ENCODE data around the gene THAP3.

THAP3 gene

GRCh38 chr1:6579374-6580118, 45.1 kb upstream of the THAP3 start, which contains the start of gene ZBTB48:
ZBTB48 (plus strand) TSS chr1:6579994; CDS start chr1:6580610, 616 bp downstream.
- Histone ChIP-seq H3K27me3 (ENCODE audit: insufficient read depth, low read length, poor library complexity) (no peaks in the 10 kb centered on the region), H3K4me1 (ENCODE audit: insufficient read depth, low read length) (peaks cover 31% of the 10 kb centered on the region), H3K9ac (ENCODE audit: low read depth, low read length) (peak within 1 kb of the TSS; percentile 75), H2AFZ (ENCODE audit: low read depth, low read length) (peak within 1 kb of the TSS; percentile 77), H3K4me2 (ENCODE audit: insufficient read depth, low read length) (peak within 1 kb of the TSS; percentile 100), H3K27ac (ENCODE audit: low read length) (peak within 1 kb of the TSS; percentile 68), H3K36me3 (ENCODE audit: insufficient read depth, low read length) (peaks cover 10% of the 10 kb centered on the region; the same call in 1 of the 2 replicates), H3K4me3 (ENCODE audit: low read depth in 1 of 2, low read length in 2 of 2) (peak within 1 kb of the TSS; percentile 75 to 96; a peak in 3 of 4 replicates), H3K79me2 (ENCODE audit: insufficient read depth, low read length) (peaks cover 26% of the 10 kb centered on the region), H3K9me3 (ENCODE audit: insufficient read depth, low read length, severe bottlenecking) (no peaks in the 10 kb centered on the region), H4K20me1 (ENCODE audit: insufficient read depth, low read length) (peaks cover 16% of the 10 kb centered on the region)
- peak; percentile 97 for DNase-seq
- TF ChIP-seq, protein P1, sequence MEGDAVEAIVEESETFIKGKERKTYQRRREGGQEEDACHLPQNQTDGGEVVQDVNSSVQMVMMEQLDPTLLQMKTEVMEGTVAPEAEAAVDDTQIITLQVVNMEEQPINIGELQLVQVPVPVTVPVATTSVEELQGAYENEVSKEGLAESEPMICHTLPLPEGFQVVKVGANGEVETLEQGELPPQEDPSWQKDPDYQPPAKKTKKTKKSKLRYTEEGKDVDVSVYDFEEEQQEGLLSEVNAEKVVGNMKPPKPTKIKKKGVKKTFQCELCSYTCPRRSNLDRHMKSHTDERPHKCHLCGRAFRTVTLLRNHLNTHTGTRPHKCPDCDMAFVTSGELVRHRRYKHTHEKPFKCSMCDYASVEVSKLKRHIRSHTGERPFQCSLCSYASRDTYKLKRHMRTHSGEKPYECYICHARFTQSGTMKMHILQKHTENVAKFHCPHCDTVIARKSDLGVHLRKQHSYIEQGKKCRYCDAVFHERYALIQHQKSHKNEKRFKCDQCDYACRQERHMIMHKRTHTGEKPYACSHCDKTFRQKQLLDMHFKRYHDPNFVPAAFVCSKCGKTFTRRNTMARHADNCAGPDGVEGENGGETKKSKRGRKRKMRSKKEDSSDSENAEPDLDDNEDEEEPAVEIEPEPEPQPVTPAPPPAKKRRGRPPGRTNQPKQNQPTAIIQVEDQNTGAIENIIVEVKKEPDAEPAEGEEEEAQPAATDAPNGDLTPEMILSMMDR (IDR thresholded peaks at IDR 0.05; ENCODE audit: borderline replicate concordance, extremely low read depth, low read length, poor library complexity, severe bottlenecking): no peak
- no peak for TF ChIP-seq EZH2 (IDR thresholded peaks at IDR 0.05; ENCODE audit: borderline replicate concordance, low read depth, low read length, severe bottlenecking)
- peak; percentile 99 for ATAC-seq (ENCODE audit: insufficient read depth, low read depth)

DNA sequence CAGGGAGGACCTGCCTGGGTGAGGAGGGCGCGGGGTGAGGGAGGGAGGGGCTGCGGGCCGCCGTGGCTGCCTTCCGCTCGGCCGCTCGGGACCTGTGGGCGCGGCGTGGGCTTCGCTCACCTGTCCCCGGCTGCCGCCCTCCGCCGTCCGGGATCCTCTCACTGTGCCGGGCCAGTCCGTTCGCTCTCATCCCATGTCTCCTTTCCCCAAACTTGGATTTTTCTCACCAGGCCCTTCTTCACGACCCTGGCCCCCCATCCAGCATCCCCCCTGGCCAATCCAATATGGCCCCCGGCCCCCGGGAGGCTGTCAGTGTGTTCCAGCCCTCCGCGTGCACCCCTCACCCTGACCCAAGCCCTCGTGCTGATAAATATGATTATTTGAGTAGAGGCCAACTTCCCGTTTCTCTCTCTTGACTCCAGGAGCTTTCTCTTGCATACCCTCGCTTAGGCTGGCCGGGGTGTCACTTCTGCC, 44.5 kb upstream of the THAP3 start:
- TF ChIP-seq, protein P1 (IDR thresholded peaks at IDR 0.05; ENCODE audit: borderline replicate concordance, extremely low read depth, low read length, poor library complexity, severe bottlenecking): no peak
- no peaks in the 10 kb centered on the region for H3K27me3 ChIP-seq (ENCODE audit: insufficient read depth, low read length, poor library complexity)
- peak overlapping the region; percentile 68 for H3K27ac ChIP-seq (ENCODE audit: low read length)
- peak overlapping the region; percentile 75 for H3K9ac ChIP-seq (ENCODE audit: low read depth, low read length)
- peak overlapping the region; percentile 77 for H2AFZ ChIP-seq (ENCODE audit: low read depth, low read length)
- H3K4me1 ChIP-seq (ENCODE audit: insufficient read depth, low read length): peaks cover 31% of the 10 kb centered on the region
- H4K20me1 ChIP-seq (ENCODE audit: insufficient read depth, low read length): peaks cover 20% of the 10 kb centered on the region
- peaks cover 26% of the 10 kb centered on the region for H3K79me2 ChIP-seq (ENCODE audit: insufficient read depth, low read length)
- H3K9me3 ChIP-seq (ENCODE audit: insufficient read depth, low read length, severe bottlenecking): no peaks in the 10 kb centered on the region
- peak; percentile 55 for ATAC-seq (ENCODE audit: insufficient read depth, low read depth)
- peak overlapping the region; percentile 100 for H3K4me2 ChIP-seq (ENCODE audit: insufficient read depth, low read length)
- DNase-seq: no peak
- H3K4me3 ChIP-seq (ENCODE audit: low read depth in 1 of 2, low read length in 2 of 2): peak overlapping the region; percentile 75 to 96; a peak in 3 of 4 replicates
- H3K36me3 ChIP-seq (ENCODE audit: insufficient read depth, low read length): peaks cover 10% of the 10 kb centered on the region; the same call in 1 of the 2 replicates

- peak overlapping the region; percentile 77 for H2AFZ ChIP-seq (ENCODE audit: low read depth, low read length)
- H3K4me2 ChIP-seq (ENCODE audit: insufficient read depth, low read length): peak overlapping the region; percentile 100
- H3K79me2 ChIP-seq (ENCODE audit: insufficient read depth, low read length): peaks cover 26% of the 10 kb centered on the region
- H3K27ac ChIP-seq (ENCODE audit: low read length): peak overlapping the region; percentile 68
- DNase-seq (no peak), ATAC-seq (ENCODE audit: insufficient read depth, low read depth) (no peak)
- peaks cover 31% of the 10 kb centered on the region for H3K4me1 ChIP-seq (ENCODE audit: insufficient read depth, low read length)
- no peaks in the 10 kb centered on the region for H3K9me3 ChIP-seq (ENCODE audit: insufficient read depth, low read length, severe bottlenecking)
- H3K36me3 ChIP-seq (ENCODE audit: insufficient read depth, low read length): peaks cover 10% of the 10 kb centered on the region; the same call in 1 of the 2 replicates
- H3K4me3 ChIP-seq (ENCODE audit: low read depth in 1 of 2, low read length in 2 of 2): peak overlapping the region; percentile 75 to 96; a peak in 3 of 4 replicates
- H3K9ac ChIP-seq (ENCODE audit: low read depth, low read length): peak overlapping the region; percentile 75
- peaks cover 20% of the 10 kb centered on the region for H4K20me1 ChIP-seq (ENCODE audit: insufficient read depth, low read length)
- H3K27me3 ChIP-seq (ENCODE audit: insufficient read depth, low read length, poor library complexity): no peaks in the 10 kb centered on the region
- no peak for TF ChIP-seq EZH2 (IDR thresholded peaks at IDR 0.05; ENCODE audit: borderline replicate concordance, low read depth, low read length, severe bottlenecking)
- TF ChIP-seq, protein P1 (IDR thresholded peaks at IDR 0.05; ENCODE audit: borderline replicate concordance, extremely low read depth, low read length, poor library complexity, severe bottlenecking): no peak
Observed at GRCh38 chr1:6580593-6581409, 43.9 kb upstream of the THAP3 start.

All from DND-41 (cell line).